ENCODE results near the gene MCIDAS. TPM values are rescaled to one million over a fixed set of nuclear protein-coding genes. Genes with fewer than 3 reads are reported as not detected.

Gene MCIDAS
- total and polyA plus RNA-seq, 12 donors, result not detected

DNA sequence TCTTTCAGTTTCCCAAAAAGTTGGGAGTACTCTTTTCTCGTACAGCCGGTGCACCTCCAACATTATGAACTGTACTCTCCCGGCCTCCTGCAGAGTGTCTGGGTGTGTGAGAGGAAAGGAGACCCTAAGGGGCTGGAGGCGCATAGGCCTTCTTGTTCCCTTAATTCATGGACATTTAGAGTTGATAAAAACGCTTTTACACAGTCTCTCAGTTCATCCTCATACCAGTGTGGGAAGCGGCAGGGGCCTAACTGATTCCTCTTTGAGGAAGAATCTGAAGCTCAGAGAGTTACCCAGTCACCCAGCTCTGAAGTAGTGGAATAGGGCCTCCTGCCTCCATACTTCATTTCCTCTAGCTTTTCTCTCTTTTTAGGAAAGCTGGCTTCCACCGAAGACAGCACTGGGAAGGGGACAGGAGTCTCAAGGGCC, 3.3 kb downstream of the MCIDAS start:
- Histone ChIP-seq H3K9me3 (replicated peaks in 1 of 3) (no peaks in the 10 kb centered on the region), H3K36me3 (replicated peaks in 1 of 2) (no peaks in the 10 kb centered on the region), H3K27ac (no peak overlapping the region), H3K27me3 (peaks cover 91% of the 10 kb centered on the region), H3K4me1 (replicated peaks in 1 of 2) (peaks cover 19 to 22% of the 10 kb centered on the region in 2 donors), H3K4me3 (no peak overlapping the region)
- 53 to 64% (median 63%) methylated on average over 6 to 7 of the region's 7 CpGs for WGBS, 4 donors
- intact Hi-C loops (cut with DNase I), result loop anchor here in 1 of 2 donors (10.0 kb wide), 1 partner anchor 49 kb away; the partner anchor contains the start of gene CDC20B
- DNase-seq, result no peak
- TF ChIP-seq POLR2A (IDR thresholded peaks at IDR 0.05), result no peak
- TF ChIP-seq, protein P1, sequence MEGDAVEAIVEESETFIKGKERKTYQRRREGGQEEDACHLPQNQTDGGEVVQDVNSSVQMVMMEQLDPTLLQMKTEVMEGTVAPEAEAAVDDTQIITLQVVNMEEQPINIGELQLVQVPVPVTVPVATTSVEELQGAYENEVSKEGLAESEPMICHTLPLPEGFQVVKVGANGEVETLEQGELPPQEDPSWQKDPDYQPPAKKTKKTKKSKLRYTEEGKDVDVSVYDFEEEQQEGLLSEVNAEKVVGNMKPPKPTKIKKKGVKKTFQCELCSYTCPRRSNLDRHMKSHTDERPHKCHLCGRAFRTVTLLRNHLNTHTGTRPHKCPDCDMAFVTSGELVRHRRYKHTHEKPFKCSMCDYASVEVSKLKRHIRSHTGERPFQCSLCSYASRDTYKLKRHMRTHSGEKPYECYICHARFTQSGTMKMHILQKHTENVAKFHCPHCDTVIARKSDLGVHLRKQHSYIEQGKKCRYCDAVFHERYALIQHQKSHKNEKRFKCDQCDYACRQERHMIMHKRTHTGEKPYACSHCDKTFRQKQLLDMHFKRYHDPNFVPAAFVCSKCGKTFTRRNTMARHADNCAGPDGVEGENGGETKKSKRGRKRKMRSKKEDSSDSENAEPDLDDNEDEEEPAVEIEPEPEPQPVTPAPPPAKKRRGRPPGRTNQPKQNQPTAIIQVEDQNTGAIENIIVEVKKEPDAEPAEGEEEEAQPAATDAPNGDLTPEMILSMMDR (IDR thresholded peaks at IDR 0.05), result no peak

DNA sequence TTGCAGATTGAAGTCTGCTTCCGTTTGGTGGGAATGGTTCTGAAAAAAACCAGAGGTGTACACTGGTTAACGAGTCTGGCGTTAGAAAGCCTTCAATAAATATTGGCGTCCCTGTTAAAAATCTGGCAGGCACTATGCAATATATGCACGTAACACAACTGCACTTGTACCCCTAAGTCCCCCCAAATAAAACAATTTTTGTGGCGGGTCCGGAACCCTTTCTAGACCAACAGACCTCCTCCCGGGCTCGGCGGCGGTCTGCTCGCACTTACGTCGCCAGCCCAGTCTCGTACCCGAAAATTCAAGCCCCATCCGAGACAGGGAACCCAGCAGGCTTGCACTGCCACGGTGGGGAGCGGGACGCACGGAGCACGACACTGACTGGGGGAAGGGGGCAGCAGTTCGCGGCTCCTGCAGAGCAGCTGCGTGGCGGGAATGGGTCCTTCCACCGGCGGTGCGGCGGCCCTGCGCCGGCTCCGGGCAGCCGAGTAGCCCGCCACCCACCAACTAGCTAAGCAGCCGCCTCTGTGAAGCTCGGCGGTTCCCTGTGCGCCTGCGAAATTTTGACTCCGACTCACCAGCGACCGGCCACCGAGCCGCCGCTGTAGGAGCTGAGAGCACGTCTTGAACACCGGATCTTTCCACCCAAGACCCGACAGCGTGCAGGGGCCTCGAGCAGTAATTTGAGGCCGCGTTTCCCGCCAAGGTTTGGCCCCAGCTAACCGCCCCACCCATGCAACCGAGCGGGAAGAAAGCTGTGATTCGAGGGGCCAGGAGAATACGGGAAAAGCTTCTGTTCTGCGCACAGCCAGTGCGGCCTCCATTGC, 3.9 kb downstream of the MCIDAS start:
- no peak for DNase-seq
- 26 to 62% (median 33%) methylated on average over 19 to 61 of the region's 61 CpGs for WGBS, 4 donors
- TF ChIP-seq, protein P1 (IDR thresholded peaks at IDR 0.05), result no peak
- no peak for TF ChIP-seq POLR2A (IDR thresholded peaks at IDR 0.05)
- no peak overlapping the region for H3K27ac ChIP-seq
- no peak overlapping the region for H3K4me3 ChIP-seq
- peaks cover 19 to 22% of the 10 kb centered on the region in 2 donors for H3K4me1 ChIP-seq (replicated peaks in 1 of 2)
- H3K27me3 ChIP-seq, result peaks cover 85% of the 10 kb centered on the region
- H3K9me3 ChIP-seq (replicated peaks in 1 of 3), result no peaks in the 10 kb centered on the region
- no peaks in the 10 kb centered on the region for H3K36me3 ChIP-seq (replicated peaks in 1 of 2)
- intact Hi-C loops (cut with DNase I), result loop anchor here in 1 of 2 donors (10.0 kb wide), 1 partner anchor 48 kb away; the partner anchor contains the start of gene CDC20B

DNA sequence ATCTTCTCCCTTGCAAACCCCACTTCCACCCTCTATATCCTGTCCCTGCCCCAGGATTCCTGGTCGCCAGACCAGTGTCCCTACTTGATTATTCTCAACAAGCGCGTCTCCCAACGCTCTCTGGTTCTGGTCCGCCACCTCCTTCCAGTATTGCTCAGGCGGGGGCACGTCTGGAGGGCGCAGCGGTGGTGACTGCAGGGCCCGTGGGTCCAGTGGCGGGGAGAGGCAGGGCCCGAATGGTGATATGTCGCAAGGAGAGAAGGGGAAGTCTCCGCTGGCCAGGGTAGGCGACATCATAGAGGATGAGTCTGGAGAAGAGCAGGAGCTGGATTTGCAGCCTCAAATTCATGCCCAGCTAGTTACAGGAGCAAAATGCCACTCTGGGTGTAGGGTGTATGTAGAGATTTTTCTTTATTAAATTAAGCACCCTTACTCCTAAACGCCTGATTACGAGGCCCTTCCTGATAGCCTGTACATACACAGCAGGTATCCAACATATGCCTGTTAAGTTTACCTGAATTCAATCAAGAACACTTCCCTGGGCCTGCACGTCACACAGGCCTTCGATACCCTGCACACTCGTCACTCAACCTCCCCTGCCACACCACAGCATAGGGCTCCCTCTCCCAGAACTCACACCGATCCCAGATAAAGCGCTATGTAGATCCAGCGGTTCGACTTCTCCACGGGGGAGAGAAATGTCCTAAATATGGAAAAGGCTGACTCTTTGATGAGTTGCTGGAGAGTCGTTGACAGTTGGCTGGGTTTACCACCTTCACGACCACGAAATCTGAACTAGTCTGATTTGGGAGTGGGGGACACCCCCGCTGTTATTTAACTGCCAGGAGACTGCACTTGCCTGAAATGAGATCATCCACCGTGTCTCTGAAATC, 4.8 kb downstream of the MCIDAS start:
- peaks cover 76% of the 10 kb centered on the region for H3K27me3 ChIP-seq
- intact Hi-C loops (cut with DNase I), result loop anchor here in 1 of 2 donors (10.0 kb wide), 1 partner anchor 48 kb away; the partner anchor contains the start of gene CDC20B

More for the DNA sequence above, 4.8 kb downstream of the MCIDAS start:
- no peak overlapping the region for H3K27ac ChIP-seq
- TF ChIP-seq POLR2A (IDR thresholded peaks at IDR 0.05), result no peak
- TF ChIP-seq, protein P1 (IDR thresholded peaks at IDR 0.05), result no peak
- 31 to 44% (median 34%) methylated on average over 29 to 30 of the region's 30 CpGs for WGBS, 4 donors
- peaks cover 17% of the 10 kb centered on the region in 2 donors for H3K4me1 ChIP-seq (replicated peaks in 1 of 2)
- DNase-seq, result no peak
- no peaks in the 10 kb centered on the region for H3K9me3 ChIP-seq (replicated peaks in 1 of 3)
- no peak overlapping the region for H3K4me3 ChIP-seq
- H3K36me3 ChIP-seq (replicated peaks in 1 of 2), result no peaks in the 10 kb centered on the region

Measured in adrenal gland (tissue), 12 donors.